Measurements from ENCODE around the gene ABHD14A.

The ABHD14A gene

GRCh38 chr3:51974277-51974962 lies 444 bp upstream of the ABHD14A start:
- peak overlapping the region; percentile 85 for H3K9ac ChIP-seq (ENCODE audit: insufficient read length, low read depth)
- H3K36me3 ChIP-seq (ENCODE audit: insufficient read depth, insufficient read length, low read length) = peaks cover 25% of the 10 kb centered on the region
- no peak for DNase-seq (ENCODE audit: low read depth, low spot score)
- TF ChIP-seq ZNF274 (IDR thresholded peaks at IDR 0.05; ENCODE audit: low read depth, low read length) (no peak), YY1 (IDR thresholded peaks at IDR 0.05; ENCODE audit: insufficient read depth, insufficient read length) (no peak), SUZ12 (IDR thresholded peaks at IDR 0.05; ENCODE audit: extremely low read depth, insufficient read depth, insufficient read length) (no peak)
- H3K4me3 ChIP-seq (ENCODE audit: insufficient read length, low read depth) = peak overlapping the region; percentile 61
- H3K9me3 ChIP-seq (ENCODE audit: insufficient read depth, low read length) = no peaks in the 10 kb centered on the region
- H3K4me1 ChIP-seq (ENCODE audit: insufficient read depth, insufficient read length) = peaks cover 25% of the 10 kb centered on the region
- H3K27me3 ChIP-seq (ENCODE audit: insufficient read depth, insufficient read length) = peaks cover 26% of the 10 kb centered on the region

GRCh38 chr3:51975852-51976549 lies 1.1 kb downstream of the ABHD14A start:
- no peak for DNase-seq (ENCODE audit: low read depth, low spot score)
- peak overlapping the region; percentile 85 for H3K9ac ChIP-seq (ENCODE audit: insufficient read length, low read depth)

DNA sequence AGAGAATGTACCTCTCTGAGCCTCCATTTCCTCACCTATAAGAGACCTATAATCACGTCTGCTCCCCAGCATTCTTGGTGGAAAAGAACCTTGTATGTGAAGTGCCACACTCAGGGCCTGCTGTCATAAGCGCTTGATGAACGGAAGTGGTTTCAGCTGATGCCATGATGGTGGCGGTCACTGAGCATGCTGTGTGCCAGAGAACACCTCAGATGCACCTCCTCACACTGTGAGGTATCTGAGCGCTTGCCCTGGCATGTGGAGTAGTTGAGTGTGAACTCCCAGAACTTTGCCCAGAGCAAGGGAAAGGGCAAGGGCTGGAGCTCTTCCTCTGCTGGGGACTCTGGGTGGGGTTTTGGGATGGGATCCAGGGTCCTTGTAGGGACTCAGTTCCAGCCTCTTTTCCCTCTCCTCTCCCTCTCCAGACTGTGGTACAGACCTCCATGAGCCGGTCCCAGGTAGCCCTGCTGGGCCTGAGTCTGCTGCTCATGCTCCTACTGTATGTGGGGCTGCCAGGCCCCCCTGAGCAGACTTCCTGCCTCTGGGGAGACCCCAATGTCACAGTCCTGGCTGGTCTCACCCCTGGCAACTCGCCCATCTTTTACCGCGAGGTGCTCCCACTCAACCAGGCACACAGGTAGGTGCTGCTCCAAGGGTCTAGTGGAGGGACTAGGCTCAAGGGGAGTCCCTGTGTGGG lies 2.7 kb downstream of the ABHD14A start:
- TF ChIP-seq SUZ12 (IDR thresholded peaks at IDR 0.05; ENCODE audit: extremely low read depth, insufficient read depth, insufficient read length) (no peak), YY1 (IDR thresholded peaks at IDR 0.05; ENCODE audit: insufficient read depth, insufficient read length) (no peak), ZNF274 (IDR thresholded peaks at IDR 0.05; ENCODE audit: low read depth, low read length) (no peak)

More at GRCh38 chr3:51975852-51976549, 1.1 kb downstream of the ABHD14A start:
- H3K4me3 ChIP-seq (ENCODE audit: insufficient read length, low read depth) = peak overlapping the region; percentile 61
- peaks cover 26% of the 10 kb centered on the region for H3K27me3 ChIP-seq (ENCODE audit: insufficient read depth, insufficient read length)
- TF ChIP-seq YY1 (IDR thresholded peaks at IDR 0.05; ENCODE audit: insufficient read depth, insufficient read length) (no peak), SUZ12 (IDR thresholded peaks at IDR 0.05; ENCODE audit: extremely low read depth, insufficient read depth, insufficient read length) (no peak), ZNF274 (IDR thresholded peaks at IDR 0.05; ENCODE audit: low read depth, low read length) (no peak)
- no peaks in the 10 kb centered on the region for H3K9me3 ChIP-seq (ENCODE audit: insufficient read depth, low read length)
- H3K36me3 ChIP-seq (ENCODE audit: insufficient read depth, insufficient read length, low read length) = peaks cover 11% of the 10 kb centered on the region
- peaks cover 16% of the 10 kb centered on the region for H3K4me1 ChIP-seq (ENCODE audit: insufficient read depth, insufficient read length)

DNA sequence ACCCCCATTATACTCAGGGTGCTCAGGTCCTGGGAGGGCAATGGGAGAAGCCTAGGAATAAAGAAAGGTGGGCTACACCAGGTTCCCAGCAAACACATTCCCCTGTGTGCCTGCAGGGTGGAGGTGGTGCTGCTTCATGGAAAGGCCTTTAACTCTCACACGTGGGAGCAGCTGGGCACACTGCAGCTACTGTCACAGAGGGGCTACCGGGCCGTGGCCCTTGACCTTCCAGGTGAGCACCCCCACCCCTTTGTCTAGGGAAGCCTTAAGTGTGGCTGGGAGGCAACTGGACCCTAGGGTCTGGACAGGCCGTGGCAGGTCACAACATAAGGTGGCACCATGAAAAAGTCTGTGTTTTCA lies 3.3 kb downstream of the ABHD14A start:
- Histone ChIP-seq H3K27me3 (ENCODE audit: insufficient read depth, insufficient read length) (peaks cover 26% of the 10 kb centered on the region), H3K9me3 (ENCODE audit: insufficient read depth, low read length) (no peaks in the 10 kb centered on the region), H3K9ac (ENCODE audit: insufficient read length, low read depth) (no peak overlapping the region), H3K36me3 (ENCODE audit: insufficient read depth, insufficient read length, low read length) (no peaks in the 10 kb centered on the region), H3K4me1 (ENCODE audit: insufficient read depth, insufficient read length) (peaks cover 18% of the 10 kb centered on the region), H3K4me3 (ENCODE audit: insufficient read length, low read depth) (no peak overlapping the region)
- no peak for TF ChIP-seq ZNF274 (IDR thresholded peaks at IDR 0.05; ENCODE audit: low read depth, low read length)
- TF ChIP-seq SUZ12 (IDR thresholded peaks at IDR 0.05; ENCODE audit: extremely low read depth, insufficient read depth, insufficient read length) = no peak
- TF ChIP-seq YY1 (IDR thresholded peaks at IDR 0.05; ENCODE audit: insufficient read depth, insufficient read length) = no peak
- no peak for DNase-seq (ENCODE audit: low read depth, low spot score)

More for the DNA sequence above, 2.7 kb downstream of the ABHD14A start:
- Histone ChIP-seq H3K36me3 (ENCODE audit: insufficient read depth, insufficient read length, low read length) (no peaks in the 10 kb centered on the region), H3K9ac (ENCODE audit: insufficient read length, low read depth) (peak overlapping the region; percentile 17), H3K27me3 (ENCODE audit: insufficient read depth, insufficient read length) (peaks cover 26% of the 10 kb centered on the region), H3K4me1 (ENCODE audit: insufficient read depth, insufficient read length) (peaks cover 15% of the 10 kb centered on the region), H3K9me3 (ENCODE audit: insufficient read depth, low read length) (no peaks in the 10 kb centered on the region), H3K4me3 (ENCODE audit: insufficient read length, low read depth) (no peak overlapping the region)
- DNase-seq (ENCODE audit: low read depth, low spot score) = no peak

- Histone ChIP-seq H3K4me1 (ENCODE audit: insufficient read depth, insufficient read length) (peaks cover 18% of the 10 kb centered on the region), H3K36me3 (ENCODE audit: insufficient read depth, insufficient read length, low read length) (no peaks in the 10 kb centered on the region), H3K27me3 (ENCODE audit: insufficient read depth, insufficient read length) (peaks cover 15% of the 10 kb centered on the region), H3K4me3 (ENCODE audit: insufficient read length, low read depth) (no peak overlapping the region), H3K9me3 (ENCODE audit: insufficient read depth, low read length) (no peaks in the 10 kb centered on the region), H3K9ac (ENCODE audit: insufficient read length, low read depth) (no peak overlapping the region)
- DNase-seq (ENCODE audit: low read depth, low spot score) = no peak
- TF ChIP-seq ZNF274 (IDR thresholded peaks at IDR 0.05; ENCODE audit: low read depth, low read length) (no peak), YY1 (IDR thresholded peaks at IDR 0.05; ENCODE audit: insufficient read depth, insufficient read length) (no peak), SUZ12 (IDR thresholded peaks at IDR 0.05; ENCODE audit: extremely low read depth, insufficient read depth, insufficient read length) (no peak)
Observed at GRCh38 chr3:51980253-51980652, 5.4 kb downstream of the ABHD14A start.

- no peak for DNase-seq (ENCODE audit: low read depth, low spot score)
- Histone ChIP-seq H3K9me3 (ENCODE audit: insufficient read depth, low read length) (no peaks in the 10 kb centered on the region), H3K27me3 (ENCODE audit: insufficient read depth, insufficient read length) (no peaks in the 10 kb centered on the region), H3K9ac (ENCODE audit: insufficient read length, low read depth) (peak overlapping the region; percentile 58), H3K36me3 (ENCODE audit: insufficient read depth, insufficient read length, low read length) (no peaks in the 10 kb centered on the region), H3K4me3 (ENCODE audit: insufficient read length, low read depth) (peak overlapping the region; percentile 34), H3K4me1 (ENCODE audit: insufficient read depth, insufficient read length) (peaks cover 19% of the 10 kb centered on the region)
- no peak for TF ChIP-seq ZNF274 (IDR thresholded peaks at IDR 0.05; ENCODE audit: low read depth, low read length)
- no peak for TF ChIP-seq YY1 (IDR thresholded peaks at IDR 0.05; ENCODE audit: insufficient read depth, insufficient read length)
- TF ChIP-seq SUZ12 (IDR thresholded peaks at IDR 0.05; ENCODE audit: extremely low read depth, insufficient read depth, insufficient read length) = no peak
Observed at GRCh38 chr3:51982352-51982837, 7.5 kb downstream of the ABHD14A start.

Measured in NT2/D1 (cell line).